ENCODE measurements around the gene DENND6A.
A peak's percentile ranks its signal among the peaks of the same experiment; 100 is the strongest.
"Not testable (repeated sequence)": the region's sequence is repeated elsewhere in the genome, so short reads cannot be mapped to it uniquely, and the experiment has no call there.

Gene DENND6A

DNA sequence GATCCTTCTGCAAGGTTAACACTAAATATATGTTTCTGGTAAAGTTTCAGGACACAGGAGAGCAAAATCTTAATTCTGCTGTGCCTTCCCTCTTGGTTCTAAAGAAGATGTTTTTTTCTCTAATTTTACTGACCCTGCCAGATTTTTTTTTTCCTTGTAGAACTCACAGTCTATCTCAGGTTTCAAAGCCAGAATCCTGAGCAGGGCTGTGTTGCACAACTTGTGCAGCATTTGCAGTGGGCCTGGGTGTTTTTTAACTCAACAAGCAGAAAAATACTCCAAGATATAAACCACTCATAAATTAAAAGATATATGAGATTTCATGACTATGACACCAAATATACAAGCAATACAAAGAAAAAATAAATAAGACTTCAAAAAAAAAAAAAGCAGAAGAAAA lies 55.5 kb downstream of the DENND6A start:
- no peak for DNase-seq (ENCODE audit: low read depth)

DNA sequence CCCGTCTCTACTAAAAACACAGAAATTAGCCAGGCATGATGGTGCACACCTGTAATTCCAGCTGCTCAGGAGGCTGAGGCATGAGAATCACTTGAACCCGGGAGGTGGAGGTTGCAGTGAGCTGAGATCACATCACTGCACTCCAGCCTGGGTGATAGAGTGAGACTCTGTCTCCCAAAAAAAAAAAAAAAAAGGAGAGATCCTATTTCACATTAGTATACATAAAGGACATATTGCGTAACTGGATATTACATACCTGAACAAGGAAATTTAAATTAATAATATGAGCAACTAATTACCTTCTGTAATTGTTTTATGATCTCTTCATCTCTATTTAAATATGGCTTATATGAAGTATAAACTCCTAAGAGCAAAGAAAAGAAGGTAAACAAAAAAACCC lies 58.6 kb downstream of the DENND6A start:
- DNase-seq (ENCODE audit: low read depth), result not testable (repeated sequence)

DNA sequence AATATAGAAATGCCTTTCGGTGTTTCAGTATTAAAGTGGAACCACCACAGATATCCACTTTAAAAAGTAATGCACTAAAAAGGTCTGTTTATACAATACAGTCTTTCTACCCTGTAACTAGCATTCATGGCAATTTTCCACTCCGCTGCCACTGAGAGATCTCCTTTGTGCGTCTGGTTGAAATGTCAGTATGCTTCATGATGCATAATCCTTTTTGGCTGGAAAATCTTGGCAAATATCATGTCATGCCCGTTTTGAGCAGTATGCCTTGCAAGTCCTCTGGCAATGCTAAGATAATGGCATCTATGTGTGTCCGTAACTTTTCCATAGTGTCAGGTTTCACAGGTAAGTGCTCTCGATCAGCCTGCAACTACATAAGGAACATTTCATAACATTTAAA lies 64.9 kb downstream of the DENND6A start:
- no peak for DNase-seq (ENCODE audit: low read depth)

DNA sequence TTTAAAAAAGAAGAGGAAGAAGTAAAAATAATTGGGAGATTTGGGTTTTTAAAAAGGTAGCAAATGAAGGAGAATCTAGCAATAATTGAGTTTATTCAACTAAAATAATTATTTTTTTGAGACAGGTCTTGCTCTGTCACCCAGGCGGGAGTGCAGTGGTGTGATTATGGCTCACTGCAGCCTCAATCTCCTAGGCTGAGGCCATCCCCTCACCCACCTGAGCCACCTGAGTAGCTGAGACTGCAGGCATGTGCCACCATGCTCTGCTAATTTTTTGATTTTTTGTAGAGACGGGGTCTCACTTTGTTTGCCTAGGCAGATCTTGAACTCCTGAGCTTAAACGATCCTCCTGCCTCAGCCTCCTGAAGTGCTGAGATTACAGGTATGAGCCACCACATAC lies 68.1 kb downstream of the DENND6A start:
- no peak for DNase-seq (ENCODE audit: low read depth)

DNA sequence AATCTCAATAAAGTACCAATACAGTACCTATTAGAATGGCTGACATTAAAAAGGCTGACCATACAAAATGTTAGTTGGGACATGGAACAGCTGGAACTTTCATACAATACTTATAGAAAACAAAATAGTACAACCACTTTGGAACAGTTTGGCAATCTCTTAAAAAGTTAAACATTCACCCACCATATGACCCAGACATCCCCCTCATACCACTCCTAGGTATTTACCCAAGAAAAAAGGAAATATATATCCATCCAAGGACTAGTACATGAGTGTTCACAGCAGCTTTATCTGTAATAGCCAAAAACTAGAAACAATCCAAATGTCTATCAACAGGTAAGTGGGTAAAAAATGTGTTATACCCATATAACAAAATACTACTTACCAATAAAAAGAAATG lies 70.5 kb downstream of the DENND6A start:
- DNase-seq (ENCODE audit: low read depth), result no peak

DNA sequence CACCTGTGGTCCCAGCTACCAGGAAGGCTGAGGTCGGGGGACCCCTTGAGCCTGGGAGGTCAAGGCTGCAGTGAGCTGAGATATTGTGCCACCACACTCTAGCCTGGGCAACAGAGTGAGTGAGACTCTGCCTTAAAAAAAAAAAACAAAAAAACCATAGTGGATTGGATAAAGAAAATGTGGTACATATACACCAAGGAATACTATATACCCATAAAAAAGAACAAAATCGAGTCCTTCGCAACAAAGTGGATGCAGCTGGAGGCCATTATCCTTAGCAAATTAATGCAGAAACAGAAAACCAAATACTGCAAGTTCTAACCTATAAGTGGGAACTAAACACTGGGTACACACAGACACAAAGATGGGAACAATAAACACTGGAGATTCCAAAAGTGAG lies 75.1 kb downstream of the DENND6A start:
- no peak for DNase-seq (ENCODE audit: low read depth)

DNA sequence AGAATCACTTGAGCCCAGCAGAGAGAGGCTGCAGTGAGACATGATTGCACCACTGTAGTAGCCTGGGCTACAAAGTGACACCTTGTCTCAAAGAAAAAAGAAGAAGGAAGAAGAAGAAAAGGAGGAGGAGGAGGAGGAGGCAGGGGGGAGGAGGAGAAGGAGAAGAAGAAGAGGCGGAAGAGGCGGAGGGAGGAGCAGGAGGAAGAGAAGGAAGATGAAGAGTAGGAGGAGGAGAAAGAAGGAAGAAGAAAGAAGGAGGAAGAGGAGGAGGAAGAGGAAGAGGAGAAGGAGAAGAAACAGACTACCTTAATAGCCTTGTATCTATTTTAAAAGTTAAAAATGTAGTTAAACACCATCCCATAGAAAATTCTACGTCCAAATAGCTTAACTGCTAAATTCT lies 76.6 kb downstream of the DENND6A start:
- no peak for DNase-seq (ENCODE audit: low read depth)

DNA sequence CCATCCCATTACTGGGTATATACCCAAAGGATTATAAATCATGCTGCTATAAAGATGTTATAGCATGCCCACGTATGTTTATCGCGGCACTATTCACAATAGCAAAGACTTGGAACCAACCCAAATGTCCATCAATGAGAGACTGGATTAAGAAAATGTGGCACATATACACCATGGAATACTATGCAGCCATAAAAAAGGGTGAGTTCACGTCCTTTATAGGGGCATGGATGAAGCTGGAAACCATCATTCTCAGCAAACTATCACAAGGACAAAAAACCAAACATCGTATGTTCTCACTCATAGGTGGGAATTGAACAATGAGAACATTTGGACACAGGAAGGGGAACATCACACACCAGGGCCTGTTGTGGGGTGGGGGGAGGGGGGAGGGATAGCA lies 81.0 kb downstream of the DENND6A start:
- DNase-seq (ENCODE audit: low read depth), result not testable (repeated sequence)

DNA sequence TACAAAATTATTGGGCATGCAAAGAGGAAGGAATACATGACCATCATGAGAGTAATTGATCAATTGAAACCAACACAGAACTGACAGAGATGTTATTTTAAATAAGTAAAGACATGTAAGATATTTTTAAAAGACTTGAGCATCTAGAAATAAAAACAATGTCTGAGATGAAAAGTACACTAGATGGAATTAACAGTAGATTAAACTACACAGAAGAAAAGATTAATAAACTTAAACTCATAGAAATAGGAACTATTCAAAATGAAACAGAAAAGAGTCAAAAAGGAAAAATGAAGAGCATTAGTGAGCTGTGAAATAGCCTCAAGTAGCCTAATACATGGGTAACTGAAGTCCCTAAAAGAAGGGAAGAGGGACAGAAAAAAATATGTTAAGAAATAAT lies 87.2 kb downstream of the DENND6A start:
- DNase-seq (ENCODE audit: low read depth), result no peak

DNA sequence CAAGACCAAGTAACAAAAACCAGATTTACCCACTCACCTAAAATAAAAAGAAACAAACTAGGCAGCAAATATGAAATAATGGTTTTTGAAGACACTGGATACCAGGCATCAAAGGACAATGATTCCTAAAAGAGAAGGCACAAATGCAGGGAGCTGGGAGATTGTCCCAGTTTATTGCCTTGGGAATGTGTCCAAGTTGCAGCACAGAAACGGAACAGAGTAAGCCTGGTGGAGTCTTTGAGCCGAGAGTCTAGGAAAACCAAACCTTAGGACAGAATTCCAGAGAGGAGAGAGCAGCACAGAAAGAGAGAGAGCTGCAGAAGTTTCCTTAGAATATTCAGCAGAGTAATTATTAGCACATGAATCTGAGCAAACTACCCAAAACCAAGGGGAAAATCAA lies 87.9 kb downstream of the DENND6A start:
- no peak for DNase-seq (ENCODE audit: low read depth)

DNA sequence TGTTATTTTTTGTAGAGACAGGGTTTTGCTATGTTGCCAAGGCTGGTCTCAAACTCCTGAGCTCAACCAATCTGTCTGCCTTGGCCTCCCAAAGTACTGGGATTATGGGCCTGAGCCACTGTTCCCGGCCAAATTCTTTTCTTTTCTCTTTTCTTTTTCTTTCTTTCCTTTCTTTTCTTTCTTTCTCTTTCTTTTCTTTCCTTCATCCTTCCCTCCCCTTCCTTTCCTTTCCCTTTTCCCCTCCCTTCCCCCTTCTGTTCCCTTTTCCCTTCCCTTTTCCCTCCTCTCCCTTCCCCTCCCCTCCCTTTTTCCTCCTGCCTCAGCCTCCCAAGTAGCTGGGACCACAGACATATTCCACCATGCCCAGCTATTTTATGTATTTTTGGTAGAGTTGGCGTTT lies 92.7 kb downstream of the DENND6A start:
- DNase-seq (ENCODE audit: low read depth), result no peak

DNA sequence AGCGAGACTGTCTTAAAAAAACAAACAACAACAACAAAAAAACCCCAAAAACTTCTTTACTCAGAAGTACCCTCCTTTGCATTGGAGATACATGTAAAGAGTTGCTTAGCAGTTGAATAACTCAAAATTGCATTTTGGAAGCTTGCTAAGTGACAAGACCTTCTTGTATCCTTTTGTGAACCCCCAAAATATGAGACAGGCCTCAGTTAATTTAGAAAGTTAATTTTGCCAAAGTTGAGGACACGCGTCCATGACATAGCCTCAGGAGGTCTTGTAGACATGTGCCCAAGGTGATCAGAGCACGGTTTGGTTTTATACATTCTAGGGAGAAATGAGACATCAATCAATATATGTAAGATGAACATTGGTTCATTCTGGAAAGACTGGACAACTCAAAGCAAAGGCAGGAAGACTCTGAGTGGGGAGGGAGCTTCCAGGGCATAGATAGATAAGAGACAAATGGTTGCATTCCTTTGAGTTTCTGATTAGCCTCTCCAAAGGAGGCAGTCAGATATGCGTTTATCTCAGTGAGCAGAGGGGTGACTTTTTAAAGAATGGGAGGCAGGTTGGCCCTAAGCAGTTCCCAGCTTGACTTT lies 94.0 kb downstream of the DENND6A start:
- no peak for DNase-seq (ENCODE audit: low read depth)

DNA sequence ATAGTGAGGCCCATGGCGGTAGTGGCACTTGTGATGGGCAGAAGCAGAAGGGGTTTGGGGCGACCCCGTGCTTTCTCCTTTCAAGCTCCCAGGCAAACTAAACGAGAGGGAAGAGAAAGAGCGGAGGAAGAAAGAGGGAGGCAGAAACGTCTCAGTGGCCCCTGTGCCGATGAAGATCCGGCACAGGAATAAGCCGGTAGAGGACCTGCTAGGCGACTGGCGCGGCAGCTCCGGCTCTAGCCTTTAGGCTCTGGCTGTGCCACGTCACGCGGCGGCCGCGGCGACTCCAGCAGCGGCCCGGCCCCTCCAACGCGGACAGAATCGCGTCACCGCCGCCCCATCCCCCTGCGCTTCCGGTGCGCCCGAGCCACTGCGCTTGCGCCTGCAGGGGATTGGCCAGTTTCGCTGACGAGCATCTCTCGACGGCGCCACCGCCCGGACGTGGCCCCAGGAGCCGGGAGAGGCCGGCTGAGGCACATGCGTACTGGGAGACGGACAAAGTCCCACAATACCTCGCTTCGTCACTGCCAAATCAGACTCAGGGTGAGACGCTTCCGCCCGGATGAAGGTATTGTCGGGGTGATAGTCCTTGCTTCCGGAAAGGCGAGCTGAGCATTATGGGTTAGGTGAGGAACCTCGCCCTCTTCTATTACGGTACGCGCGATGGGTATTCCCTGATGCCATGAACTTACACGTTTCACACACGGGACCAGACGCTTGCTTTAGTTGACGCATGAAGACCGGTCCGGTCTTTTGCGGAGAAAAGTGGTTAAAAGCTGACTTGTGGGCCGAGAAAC lies 95.6 kb downstream of the DENND6A start, which contains the start of gene ARF4:
TSS of gene ARF4 (minus strand) at position 218 of the 797 bp plus-strand sequence. CDS start at position 14, 204 bp downstream.
- peak; percentile 98 for DNase-seq (ENCODE audit: low read depth)

DNA sequence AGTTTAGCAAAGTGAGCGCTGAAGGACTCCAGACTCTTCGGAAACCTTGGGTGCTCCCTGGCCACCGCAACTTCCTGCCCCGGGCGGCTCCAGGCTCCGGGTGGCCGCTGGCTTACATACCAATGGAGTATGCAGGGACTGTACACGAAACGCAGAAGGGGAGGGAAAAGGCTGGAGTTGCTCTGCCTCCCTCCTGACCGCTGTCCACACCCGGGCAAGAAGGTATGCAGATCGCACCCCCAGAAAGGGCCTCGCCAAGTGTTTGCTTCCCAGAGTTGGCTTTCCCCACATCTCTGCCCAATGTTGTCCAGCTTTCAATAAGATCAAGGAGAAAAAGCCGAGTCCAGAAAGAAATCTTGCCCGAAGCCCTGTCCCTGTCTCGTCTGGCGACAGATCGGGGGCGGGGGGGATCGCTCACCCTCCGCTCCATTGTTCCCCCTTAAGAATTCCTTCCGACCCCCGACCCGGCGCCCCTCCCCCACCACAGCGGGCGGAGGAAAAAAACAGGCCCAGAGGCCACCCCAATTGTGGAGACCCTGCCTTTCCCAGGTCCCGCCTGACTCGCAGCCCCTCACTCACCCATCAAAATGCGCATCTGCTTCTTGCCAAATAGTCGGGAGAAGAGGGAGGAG lies 96.3 kb downstream of the DENND6A start:
- DNase-seq (ENCODE audit: low read depth), result peak; percentile 36

DNA sequence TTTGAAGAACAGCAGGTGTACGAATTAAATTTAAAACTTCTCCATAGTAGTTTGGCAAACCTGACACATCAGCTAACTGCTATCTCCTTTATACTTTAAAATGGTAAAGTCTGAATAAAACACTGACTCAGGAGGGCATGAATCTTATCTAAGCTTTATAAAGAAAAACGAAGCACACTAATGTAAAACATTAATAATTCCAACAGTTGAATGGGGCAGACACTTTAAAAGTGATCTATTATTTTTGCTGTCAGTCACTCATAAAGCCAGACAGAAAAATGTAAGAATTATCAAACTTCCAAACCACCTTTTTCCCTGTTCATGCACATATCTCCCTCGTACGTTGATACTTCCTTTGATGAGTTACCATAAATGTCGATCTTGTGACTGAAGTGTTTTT lies 98.3 kb downstream of the DENND6A start:
- DNase-seq (ENCODE audit: low read depth), result no peak

DNA sequence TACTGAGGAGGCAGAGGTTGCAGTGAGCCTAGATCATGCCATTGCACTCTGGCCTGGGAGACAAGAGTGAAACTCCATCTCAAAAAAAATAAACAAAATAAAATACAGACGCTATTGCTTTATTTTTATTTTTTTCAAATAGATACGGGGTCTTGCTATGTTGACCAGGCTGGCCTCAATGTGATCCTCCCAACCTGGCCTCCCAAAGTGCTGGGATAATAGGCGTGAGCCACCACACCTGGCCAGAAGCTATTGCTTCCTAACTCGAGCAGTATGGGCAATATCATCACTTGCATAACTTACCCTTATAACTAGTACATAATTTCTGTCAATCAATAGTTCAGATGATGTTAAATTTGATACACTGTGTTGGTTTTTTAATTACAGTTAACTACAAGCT lies 98.7 kb downstream of the DENND6A start:
- no peak for DNase-seq (ENCODE audit: low read depth)

DNA sequence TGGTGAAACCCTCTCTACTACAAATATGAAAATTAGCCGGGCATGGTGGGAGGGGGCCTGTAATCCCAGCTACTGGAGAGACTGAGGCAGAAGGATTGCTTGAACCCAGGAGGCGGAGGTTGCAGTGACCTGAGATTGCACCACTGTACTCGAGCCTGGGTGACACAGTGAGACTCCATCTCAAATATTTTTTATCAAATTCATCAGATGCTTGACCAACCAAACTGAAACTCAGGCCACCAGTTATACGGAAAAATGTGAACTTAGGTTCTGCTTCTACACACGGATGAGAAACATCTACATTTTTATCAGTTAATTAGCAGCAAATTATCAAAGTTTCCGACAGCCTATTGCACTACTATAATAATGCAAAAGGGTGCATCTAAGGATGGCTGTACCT lies 100.6 kb downstream of the DENND6A start:
- DNase-seq (ENCODE audit: low read depth), result no peak

DNA sequence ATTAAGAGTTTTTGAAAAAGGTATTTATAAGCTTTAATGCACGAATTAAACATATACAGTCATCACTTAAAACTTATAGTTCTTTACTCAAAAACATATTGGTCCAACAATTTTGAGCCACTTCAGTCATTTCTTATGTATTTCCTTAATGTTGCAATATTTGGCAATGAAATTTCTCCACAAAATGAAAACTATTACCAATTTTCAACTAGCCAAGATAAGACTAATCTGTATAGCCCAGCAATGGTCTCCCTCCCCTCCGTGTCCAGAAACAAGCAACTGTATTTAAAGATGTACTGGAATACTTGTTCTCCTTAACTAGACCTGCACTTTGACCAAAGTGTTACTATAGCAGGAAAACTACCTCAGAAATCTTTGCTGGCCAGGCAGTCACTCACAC lies 105.0 kb downstream of the DENND6A start:
- DNase-seq (ENCODE audit: low read depth), result no peak

DNA sequence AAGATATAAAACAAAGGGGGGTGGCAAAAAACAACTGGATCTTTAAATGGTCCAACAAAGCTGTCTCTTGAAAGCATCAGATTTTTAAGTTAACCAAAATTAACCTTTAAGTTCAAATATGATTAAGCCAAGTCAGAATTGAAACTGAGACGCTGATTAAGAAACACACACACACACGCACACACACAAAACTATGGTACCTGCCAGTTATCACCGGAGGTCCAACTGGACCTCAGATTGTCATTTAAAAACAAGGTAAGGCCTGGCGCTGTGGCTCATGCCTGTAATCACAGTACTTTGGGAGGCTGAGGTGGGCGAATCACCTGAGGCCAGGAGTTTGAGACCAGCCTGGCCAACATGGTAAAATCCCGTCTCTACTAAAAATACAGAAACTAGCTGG lies 106.1 kb downstream of the DENND6A start:
- no peak for DNase-seq (ENCODE audit: low read depth)

DNA sequence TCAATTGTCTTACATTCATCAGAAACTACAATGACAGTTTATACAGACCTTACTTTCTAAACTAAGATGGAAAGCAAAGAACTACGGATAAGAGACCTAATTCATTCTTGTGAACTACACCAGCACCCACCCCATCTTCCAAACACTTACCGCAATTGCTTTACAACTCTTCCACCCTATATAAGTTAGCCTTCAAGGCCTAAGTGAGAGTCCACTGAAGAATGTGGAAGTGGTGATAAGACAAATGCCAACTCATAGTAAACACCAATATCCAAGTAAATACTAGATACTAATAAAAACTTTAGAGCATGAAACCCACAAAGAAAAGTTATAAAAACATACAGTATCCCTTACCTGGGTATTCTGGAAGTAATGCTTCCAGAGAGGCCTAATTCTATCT lies 109.3 kb downstream of the DENND6A start:
- no peak for DNase-seq (ENCODE audit: low read depth)

DNA sequence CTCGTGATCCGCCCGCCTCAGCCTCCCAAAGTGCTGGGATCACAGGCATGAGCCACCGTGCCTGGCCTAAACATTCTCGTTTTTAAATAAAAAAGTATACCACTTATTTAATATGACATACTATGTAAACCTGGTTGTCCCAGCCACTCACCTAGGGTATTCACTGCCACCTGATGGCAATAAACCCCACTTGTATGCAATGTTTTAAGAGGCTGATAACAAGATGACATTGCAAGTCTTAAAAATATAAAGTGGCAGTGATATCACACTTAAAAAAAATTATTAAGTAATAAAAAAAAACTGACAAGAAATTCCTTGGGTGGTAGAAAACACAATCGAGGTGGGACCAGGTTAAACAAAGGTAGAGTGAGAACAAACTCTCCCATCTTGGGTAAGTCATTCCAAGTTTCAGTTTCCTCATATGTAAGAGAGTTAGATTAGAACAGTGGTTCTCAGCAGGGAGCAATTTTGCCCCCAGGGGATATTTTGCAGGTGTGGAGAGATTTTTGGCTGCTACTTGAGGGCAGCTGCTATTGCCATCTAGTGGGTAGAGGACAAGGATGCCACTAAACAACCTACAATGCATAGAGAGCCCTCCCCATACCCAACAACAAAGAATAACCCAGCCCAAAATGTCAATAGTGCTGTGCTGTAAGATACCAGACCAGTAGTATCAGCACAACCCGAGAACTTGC lies 110.3 kb downstream of the DENND6A start:
- DNase-seq (ENCODE audit: low read depth), result no peak

DNA sequence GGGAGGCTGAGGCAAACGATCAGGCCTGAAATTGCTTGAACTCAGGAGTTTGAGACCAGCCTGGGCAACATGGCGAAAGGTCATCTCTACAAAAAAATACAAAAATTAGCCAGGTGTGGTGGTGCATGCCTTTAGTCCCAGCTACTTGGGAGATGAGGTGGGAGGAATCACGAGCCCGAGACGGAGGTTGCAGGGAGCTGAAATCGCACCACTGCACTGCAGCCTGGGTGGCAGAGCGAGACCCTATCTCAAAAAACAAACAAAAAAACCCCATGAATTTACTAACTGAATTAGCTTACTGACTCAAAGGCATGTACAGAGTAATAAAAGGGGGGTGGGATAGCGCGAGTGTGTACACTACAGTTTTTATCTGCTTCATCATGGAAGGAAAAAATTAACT lies 115.1 kb downstream of the DENND6A start:
- DNase-seq (ENCODE audit: low read depth), result no peak

Measured in activated T-cell treated with anti-CD3 and anti-CD28 coated beads for 1 hour (primary cell).